CD14-positive monocyte (primary cell): ENCODE data around the gene ATXN2. TPM values are rescaled to one million over a fixed set of nuclear protein-coding genes. Genes with fewer than 3 reads are reported as not detected.

ENCODE experiments used
- DNase-seq, 3 donors: peaks; one replicate each; pipeline ENCODE4 v3.0.0-alpha.2; 2011 to 2022
- H2AFZ ChIP-seq: 2 replicates; pipeline ENCODE4 v1.6.0; 2012; ENCODE audit warnings: mild to moderate bottlenecking, low read depth, low read length, inconsistent platforms; ENCODE audit not compliant: insufficient read depth, poor library complexity, severe bottlenecking
- H3K27ac ChIP-seq, 2 donors: 1 replicate in 1 of 2; 2 replicates in 1 of 2; pipeline ENCODE4 v1.5.1; 2012 to 2013; ENCODE audit warnings: low read length in 2 of 2, control low read depth in 1 of 2, inconsistent platforms in 1 of 2, low read depth in 1 of 2, mild to moderate bottlenecking in 1 of 2
- H3K27me3 ChIP-seq, 2 donors: one replicate each; pipeline versions ENCODE4 v1.6.0 to v1.6.1; 2011 to 2013; ENCODE audit warnings: low read length in 2 of 2; ENCODE audit not compliant: control insufficient read depth in 2 of 2, insufficient read depth in 2 of 2
- H3K36me3 ChIP-seq, 2 donors: replicated peaks in 1 of 2; 1 replicate in 1 of 2; 2 replicates in 1 of 2; pipeline versions ENCODE4 v1.5.1 to v1.6.1; 2012 to 2013; ENCODE audit warnings: low read length in 2 of 2, control low read depth in 1 of 2, inconsistent platforms in 1 of 2, mild to moderate bottlenecking in 1 of 2; ENCODE audit not compliant: insufficient read depth in 2 of 2, control insufficient read depth in 1 of 2
- H3K4me1 ChIP-seq, 2 donors: 1 replicate in 1 of 2; 2 replicates in 1 of 2; pipeline versions ENCODE4 v1.5.1 to v1.6.1; 2012 to 2013; ENCODE audit warnings: low read length in 2 of 2, control low read depth in 1 of 2, inconsistent platforms in 1 of 2, mild to moderate bottlenecking in 1 of 2, moderate library complexity in 1 of 2; ENCODE audit not compliant: insufficient read depth in 2 of 2, control insufficient read depth in 1 of 2
- H3K4me2 ChIP-seq: replicated peaks from 2 replicates; pipeline ENCODE3; 2012; ENCODE audit warnings: low read length, moderate library complexity, mild to moderate bottlenecking; ENCODE audit not compliant: poor library complexity, severe bottlenecking; ENCODE audit errors: extremely low read depth
- H3K4me3 ChIP-seq, 3 experiments: fragments of 200-600 bp in 1 of 3; sonication (generic) in 1 of 3; replicated peaks in 1 of 3; 1 replicate in 2 of 3; 2 replicates in 1 of 3; pipeline ENCODE4 v1.5.1; 2011 to 2013; ENCODE audit warnings: low read length in 3 of 3, mild to moderate bottlenecking in 3 of 3, control low read depth in 2 of 3, low read depth in 2 of 3, inconsistent platforms in 1 of 3, moderate library complexity in 1 of 3
- H3K79me2 ChIP-seq: 2 replicates; pipeline ENCODE4 v1.6.0; 2012; ENCODE audit warnings: mild to moderate bottlenecking, control low read depth, inconsistent platforms, low read length, moderate library complexity; ENCODE audit not compliant: insufficient read depth
- H3K9ac ChIP-seq: 2 replicates; pipeline ENCODE4 v1.6.0; 2017; ENCODE audit warnings: low read length, mild to moderate bottlenecking; ENCODE audit not compliant: insufficient read depth, poor library complexity, severe bottlenecking
- H3K9me3 ChIP-seq, 2 donors: replicated peaks in 1 of 2; 1 replicate in 1 of 2; 2 replicates in 1 of 2; pipeline versions ENCODE4 v1.5.1 to v1.6.1; 2012 to 2013; ENCODE audit warnings: low read length in 2 of 2, control low read depth in 1 of 2; ENCODE audit not compliant: control insufficient read depth in 1 of 2, insufficient read depth in 1 of 2
- H4K20me1 ChIP-seq: 2 replicates; pipeline ENCODE4 v1.6.0; 2012; ENCODE audit warnings: mild to moderate bottlenecking, low read length, control low read depth, moderate library complexity; ENCODE audit not compliant: insufficient read depth
- H3K27ac Mint-ChIP-seq, 7 donors: one replicate each; pipeline ENCODE4 v1.8.0; 2020; ENCODE audit warnings: mild to moderate bottlenecking in 7 of 7, mixed read lengths in 7 of 7, moderate library complexity in 6 of 7, inconsistent platforms in 2 of 7
- H3K27me3 Mint-ChIP-seq, 3 donors: one replicate each; pipeline ENCODE4 v1.8.0; 2021 to 2022; ENCODE audit warnings: low read depth in 3 of 3, mild to moderate bottlenecking in 3 of 3, mixed read lengths in 3 of 3, moderate library complexity in 3 of 3, inconsistent platforms in 1 of 3
- H3K36me3 Mint-ChIP-seq, 2 donors: one replicate each; pipeline ENCODE4 v1.8.0; 2020; ENCODE audit warnings: mixed read lengths in 2 of 2, inconsistent platforms in 1 of 2, mild to moderate bottlenecking in 1 of 2
- H3K4me1 Mint-ChIP-seq: one replicate; pipeline ENCODE4 v1.8.0; 2020; ENCODE audit warnings: mild to moderate bottlenecking, mixed read lengths
- H3K4me3 Mint-ChIP-seq, 2 donors: one replicate each; pipeline ENCODE4 v1.8.0; 2020; ENCODE audit warnings: mild to moderate bottlenecking in 2 of 2, mixed read lengths in 2 of 2, moderate library complexity in 1 of 2
- H3K9me3 Mint-ChIP-seq, 7 donors: one replicate each; pipeline ENCODE4 v1.8.0; 2020 to 2022; ENCODE audit warnings: mixed read lengths in 7 of 7, mild to moderate bottlenecking in 6 of 7, moderate library complexity in 6 of 7, inconsistent platforms in 2 of 7
- WGBS: methylation state at CpG from one replicate; pipeline ENCODE4 v1.1.5; 2013; ENCODE audit warnings: missing lambda C conversion rate; ENCODE audit not compliant: insufficient coverage; 5-methylcytosine and 5-hydroxymethylcytosine counted together
- intact Hi-C, 2 donors: fragments of 100-400 bp; cut with micrococcal nuclease; formaldehyde crosslinking; loops; one replicate each; pipeline versions ENCODE4 v1.15.0 to v1.15.1; 2023
- polyA plus RNA-seq, 3 donors: library from polyadenylated mRNA; depleted of rRNA in 1 of 3; unstranded in 2 of 3; stranded (reverse) in 1 of 3; fragments of 300-500 nt in 2 of 3; fragments of >200 nt in 1 of 3; fragmentation: Illumina TruSeq in 2 of 3; gene quantifications; 1 replicate in 2 of 3; 2 replicates in 1 of 3; pipeline ENCODE4 v1.2.3, GENCODE V29; 2012 to 2021
- TF ChIP-seq, protein P1 (sequence below): fragments of 200-600 bp; IDR thresholded peaks from one replicate; pipeline ENCODE4 v1.8.0; 2022; ENCODE audit warnings: antibody characterized with exemption, mild to moderate bottlenecking

The ATXN2 gene
- polyA plus RNA-seq, 3 donors, result 4.3 to 28.8 (median 11.9) TPM

DNA sequence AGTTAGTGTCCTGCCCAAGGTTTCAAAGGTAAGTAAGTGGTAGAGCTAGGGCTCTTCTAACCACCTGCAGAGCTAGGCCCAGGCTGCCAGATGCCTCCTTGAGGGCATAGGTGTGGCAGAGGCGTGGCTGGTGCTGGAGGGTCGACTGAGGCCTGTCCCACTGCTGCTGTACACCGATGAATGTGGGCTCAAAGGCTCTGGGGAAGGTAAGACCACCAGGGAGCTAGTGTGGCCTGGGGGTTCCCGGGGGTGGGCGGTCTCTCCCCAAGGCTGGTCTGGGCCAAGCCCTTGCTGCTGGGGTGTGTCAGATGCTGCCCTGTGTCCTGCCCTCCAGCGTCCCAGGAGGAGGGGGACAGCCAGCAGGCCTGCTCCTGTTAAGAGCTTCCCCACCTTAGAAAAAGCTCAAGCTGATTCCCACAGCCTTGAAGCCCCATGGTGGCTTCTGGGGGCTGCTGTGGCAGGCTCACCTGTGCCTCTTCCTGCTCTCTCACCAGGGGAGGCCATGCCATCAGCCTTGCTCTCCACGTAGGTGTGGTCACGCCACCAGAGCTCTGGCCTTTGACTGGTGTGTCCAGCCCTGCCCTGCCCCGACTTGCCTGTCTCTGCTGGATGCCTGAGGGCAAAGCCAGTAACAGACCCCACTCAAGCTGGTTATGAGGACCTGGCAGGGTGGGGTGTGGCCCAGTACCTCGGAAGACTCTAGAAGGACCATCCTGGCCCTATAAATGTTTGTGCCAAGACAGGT is 156.6 kb downstream of the ATXN2 start:
- H3K27me3 ChIP-seq, result no peaks in the 10 kb centered on the region
- peak overlapping the region; percentile 32 for H3K4me2 ChIP-seq
- DNase-seq, result no peak
- TF ChIP-seq, protein P1, sequence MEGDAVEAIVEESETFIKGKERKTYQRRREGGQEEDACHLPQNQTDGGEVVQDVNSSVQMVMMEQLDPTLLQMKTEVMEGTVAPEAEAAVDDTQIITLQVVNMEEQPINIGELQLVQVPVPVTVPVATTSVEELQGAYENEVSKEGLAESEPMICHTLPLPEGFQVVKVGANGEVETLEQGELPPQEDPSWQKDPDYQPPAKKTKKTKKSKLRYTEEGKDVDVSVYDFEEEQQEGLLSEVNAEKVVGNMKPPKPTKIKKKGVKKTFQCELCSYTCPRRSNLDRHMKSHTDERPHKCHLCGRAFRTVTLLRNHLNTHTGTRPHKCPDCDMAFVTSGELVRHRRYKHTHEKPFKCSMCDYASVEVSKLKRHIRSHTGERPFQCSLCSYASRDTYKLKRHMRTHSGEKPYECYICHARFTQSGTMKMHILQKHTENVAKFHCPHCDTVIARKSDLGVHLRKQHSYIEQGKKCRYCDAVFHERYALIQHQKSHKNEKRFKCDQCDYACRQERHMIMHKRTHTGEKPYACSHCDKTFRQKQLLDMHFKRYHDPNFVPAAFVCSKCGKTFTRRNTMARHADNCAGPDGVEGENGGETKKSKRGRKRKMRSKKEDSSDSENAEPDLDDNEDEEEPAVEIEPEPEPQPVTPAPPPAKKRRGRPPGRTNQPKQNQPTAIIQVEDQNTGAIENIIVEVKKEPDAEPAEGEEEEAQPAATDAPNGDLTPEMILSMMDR, result no peak
- H3K9ac ChIP-seq, result peak overlapping the region; percentile 33
- peaks cover 93% of the 10 kb centered on the region for H3K4me1 Mint-ChIP-seq
- H3K79me2 ChIP-seq, result peaks cover 99% of the 10 kb centered on the region
- H3K36me3 ChIP-seq, result peaks cover 35 to 64% of the 10 kb centered on the region in 2 donors
- peaks cover 0 to 5% (median 0%) of the 10 kb centered on the region in 3 donors for H3K27me3 Mint-ChIP-seq
- peak overlapping the region; percentile 75 to 88 for H3K27ac ChIP-seq
- peak overlapping the region in 1 of 3 experiments; percentile 17 for H3K4me3 ChIP-seq
- H3K4me3 Mint-ChIP-seq, result peak overlapping the region in 1 of 2 donors; percentile 51
- H3K4me1 ChIP-seq, result peaks cover 93% of the 10 kb centered on the region in 2 donors
- WGBS, result 91% methylated on average over 9 of the region's 10 CpGs
- H3K27ac Mint-ChIP-seq, result peak overlapping the region; percentile 87 to 96 (median 94)
- H3K9me3 Mint-ChIP-seq, result no peaks in the 10 kb centered on the region
- intact Hi-C loops, result no loop called here
- H3K9me3 ChIP-seq, result no peaks in the 10 kb centered on the region
- peaks cover 46 to 65% of the 10 kb centered on the region in 2 donors for H3K36me3 Mint-ChIP-seq
- no peak overlapping the region for H2AFZ ChIP-seq
- H4K20me1 ChIP-seq, result peaks cover 100% of the 10 kb centered on the region

- peaks cover 37 to 61% of the 10 kb centered on the region in 2 donors for H3K36me3 Mint-ChIP-seq
- WGBS, result 90% methylated on average over 3 of the region's 7 CpGs
- peaks cover 100% of the 10 kb centered on the region for H4K20me1 ChIP-seq
- H3K27me3 Mint-ChIP-seq, result peaks cover 0 to 5% (median 0%) of the 10 kb centered on the region in 3 donors
- no peak overlapping the region for H3K4me2 ChIP-seq
- TF ChIP-seq, protein P1, result no peak
- H3K9ac ChIP-seq, result no peak overlapping the region
- peaks cover 100% of the 10 kb centered on the region in 2 donors for H3K4me1 ChIP-seq
- intact Hi-C loops, result no loop called here
- no peak overlapping the region for H2AFZ ChIP-seq
- no peak for DNase-seq
- H3K27ac Mint-ChIP-seq, result peak overlapping the region; percentile 80 to 97 (median 94)
- peak overlapping the region; percentile 43 to 88 for H3K27ac ChIP-seq
- no peak overlapping the region for H3K4me3 ChIP-seq
- H3K4me3 Mint-ChIP-seq, result no peak overlapping the region
- H3K36me3 ChIP-seq, result peaks cover 23 to 52% of the 10 kb centered on the region in 2 donors
- no peaks in the 10 kb centered on the region for H3K9me3 Mint-ChIP-seq
- peaks cover 100% of the 10 kb centered on the region for H3K79me2 ChIP-seq
- no peaks in the 10 kb centered on the region for H3K9me3 ChIP-seq
- peaks cover 100% of the 10 kb centered on the region for H3K4me1 Mint-ChIP-seq
- H3K27me3 ChIP-seq, result no peaks in the 10 kb centered on the region
Observed at GRCh38 chr12:111441107-111441928, 157.8 kb downstream of the ATXN2 start.
